Esophagus muscularis mucosa (tissue), 4 donors: ENCODE measurements around the gene PACSIN2. TPM values are rescaled to one million over a fixed set of nuclear protein-coding genes. Genes with fewer than 3 reads are reported as not detected.
"Not testable (repeated sequence)": the region's sequence is repeated elsewhere in the genome, so short reads cannot be mapped to it uniquely, and the experiment has no call there.

Experiments used
- DNase-seq: peaks from one replicate; pipeline ENCODE4 v3.0.0-alpha.2; 2017; ENCODE audit errors: extremely low spot score
- H3K27ac ChIP-seq, 4 donors: fragments of 200-600 bp; sonication (generic); replicated peaks in 1 of 4; 1 replicate in 3 of 4; 2 replicates in 1 of 4; pipeline ENCODE4 v1.5.1; 2016 to 2019; ENCODE audit warnings: mild to moderate bottlenecking in 1 of 4
- H3K27me3 ChIP-seq, 4 donors: fragments of 200-600 bp; sonication (generic); one replicate each; pipeline versions ENCODE4 v1.5.1 to v1.6.0; 2016 to 2019
- H3K36me3 ChIP-seq, 4 donors: fragments of 200-600 bp; sonication (generic); one replicate each; pipeline ENCODE4 v1.5.1; 2016 to 2019
- H3K4me1 ChIP-seq, 4 donors: fragments of 200-600 bp; sonication (generic); one replicate each; pipeline ENCODE4 v1.5.1; 2016 to 2019
- H3K4me3 ChIP-seq, 4 donors: fragments of 200-600 bp; sonication (generic); 1 replicate in 2 of 4; 2 replicates in 2 of 4; pipeline ENCODE4 v1.5.1; 2016 to 2019; ENCODE audit warnings: mild to moderate bottlenecking in 4 of 4, moderate library complexity in 1 of 4
- H3K9me3 ChIP-seq, 4 donors: fragments of 200-600 bp; sonication (generic); 1 replicate in 3 of 4; 2 replicates in 1 of 4; pipeline ENCODE4 v1.5.1; 2016 to 2019
- EP300 ChIP-seq: sonication (generic); formaldehyde crosslinking; IDR thresholded peaks from one replicate; pipeline ENCODE4 v1.6.1; 2017; ENCODE audit warnings: antibody characterized with exemption
- POLR2A ChIP-seq: fragments of 450-650 bp; IDR thresholded peaks from one replicate; pipeline ENCODE4 v1.6.1; 2017; ENCODE audit warnings: antibody characterized with exemption, moderate library complexity, mild to moderate bottlenecking, low read depth
- POLR2AphosphoS5 ChIP-seq, 2 donors: sonication (generic); formaldehyde crosslinking; IDR thresholded peaks; one replicate each; pipeline ENCODE4 v1.6.1; 2017; ENCODE audit warnings: antibody characterized with exemption in 2 of 2
- WGBS: methylation state at CpG from one replicate; pipeline ENCODE4 v1.1.5; 2018; 5-methylcytosine and 5-hydroxymethylcytosine counted together
- intact Hi-C: fragments of 100-400 bp; cut with DNase I; formaldehyde crosslinking; loops from one replicate; pipeline ENCODE4 v1.15.1; 2023
- total RNA-seq, 4 donors: library from RNA; depleted of rRNA; stranded (reverse); fragments of >200 nt; gene quantifications; one replicate each; pipeline versions ENCODE4 v1.1.0 to v1.2.1, GENCODE V29; 2016
- TF ChIP-seq, protein P1 (sequence below), 3 experiments: fragments of 200-600 bp in 2 of 3; fragments of 450-650 bp in 1 of 3; sonication (generic) in 2 of 3; IDR thresholded peaks; one replicate each; pipeline ENCODE4 v1.5.1; 2017 to 2019; ENCODE audit warnings: antibody characterized with exemption in 3 of 3, mild to moderate bottlenecking in 2 of 3, moderate library complexity in 1 of 3

The PACSIN2 gene
- total RNA-seq, 4 donors from 2014 or later = 91.1 to 147 (median 116) TPM

DNA sequence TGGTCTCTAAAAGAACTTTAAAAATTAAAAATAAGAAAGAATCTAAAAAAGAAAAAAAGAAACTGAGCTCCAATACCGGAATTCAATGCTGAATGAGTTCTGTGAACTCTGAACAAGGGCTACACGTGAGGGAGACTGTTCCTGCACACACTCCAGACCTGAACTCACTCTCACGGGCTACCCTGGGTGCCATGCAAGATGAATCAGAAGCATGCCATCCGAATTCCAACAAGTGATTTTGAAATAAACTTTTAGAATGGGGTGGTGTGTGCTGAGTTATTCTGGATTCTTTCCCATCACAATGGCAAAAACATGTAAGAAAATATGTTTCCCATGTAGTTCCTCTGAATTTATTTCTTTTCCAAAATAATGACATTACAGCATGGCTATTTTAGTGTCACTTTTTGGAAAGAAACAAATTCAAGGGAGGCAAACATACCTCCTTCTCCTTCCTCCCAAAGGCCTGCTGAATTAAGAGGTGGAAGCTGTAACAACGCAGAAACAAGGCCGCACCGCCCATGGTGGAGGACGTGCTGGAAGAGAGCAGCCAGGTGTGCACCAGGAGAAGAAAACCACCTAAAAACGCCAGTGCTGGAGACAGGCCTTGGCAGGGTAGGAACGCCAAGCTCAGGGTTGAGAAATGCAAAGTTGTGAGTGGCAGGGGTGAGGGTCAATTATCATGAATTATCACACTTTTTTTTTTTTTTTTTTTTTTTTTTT lies 94.7 kb downstream of the PACSIN2 start:
- Histone ChIP-seq H3K4me3 (no peak overlapping the region), H3K27ac (peak overlapping the region; percentile 62 to 80 (median 70)), H3K27me3 (no peaks in the 10 kb centered on the region), H3K36me3 (no peaks in the 10 kb centered on the region), H3K9me3 (no peaks in the 10 kb centered on the region), H3K4me1 (peaks cover 75 to 97% (median 92%) of the 10 kb centered on the region in 4 donors)
- TF ChIP-seq POLR2AphosphoS5 (IDR thresholded peaks at IDR 0.05) (peak; percentile 53 to 60), EP300 (no peak)
- WGBS = 70% methylated on average over 10 of the region's 10 CpGs
- DNase-seq = no peak
- intact Hi-C loops = no loop called here

DNA sequence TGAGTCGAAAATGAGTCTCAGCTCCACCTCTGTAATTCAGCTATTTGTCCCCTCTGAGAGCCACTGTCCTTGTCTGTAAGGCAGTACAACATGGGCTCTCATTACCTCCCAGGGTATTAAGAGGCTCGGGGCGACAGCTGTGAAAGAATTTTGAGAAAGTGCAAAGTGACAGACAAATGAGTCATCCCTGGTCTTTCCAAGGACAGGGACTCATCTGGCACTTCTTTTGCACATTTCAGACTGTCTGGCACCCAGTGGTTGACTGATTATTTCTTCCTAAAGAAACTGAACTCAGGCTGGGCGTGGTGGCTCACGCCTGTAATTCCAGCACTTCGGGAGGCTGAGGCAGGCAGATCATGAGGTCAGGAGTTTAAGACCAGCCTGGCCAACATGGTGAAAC lies 95.8 kb downstream of the PACSIN2 start:
- 43% methylated on average over 5 of the region's 6 CpGs for WGBS
- DNase-seq = no peak
- H3K4me1 ChIP-seq = peaks cover 73 to 97% (median 91%) of the 10 kb centered on the region in 4 donors

DNA sequence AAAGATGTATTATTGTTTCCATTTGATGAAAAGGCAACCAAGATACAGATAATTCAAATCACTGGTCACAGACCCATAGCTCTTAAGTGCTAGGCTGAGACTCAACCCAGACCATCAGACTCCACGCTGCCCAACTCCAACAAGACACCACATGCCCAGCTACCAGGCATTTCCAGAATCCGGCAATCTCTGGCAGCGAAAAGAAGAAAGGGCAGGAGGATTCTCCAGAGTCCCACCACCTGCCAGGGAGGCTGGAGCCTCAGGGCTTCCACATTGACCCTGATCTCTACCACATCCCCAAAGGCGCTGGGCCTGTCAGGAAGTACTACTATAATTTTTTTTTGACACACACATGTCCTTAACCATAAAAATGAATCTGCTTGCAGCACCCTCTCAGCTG lies 96.4 kb downstream of the PACSIN2 start:
- Histone ChIP-seq H3K4me1 (peaks cover 77 to 97% (median 89%) of the 10 kb centered on the region in 4 donors), H3K27me3 (no peaks in the 10 kb centered on the region), H3K9me3 (no peaks in the 10 kb centered on the region), H3K27ac (peak overlapping the region; percentile 62 to 80 (median 70)), H3K36me3 (no peaks in the 10 kb centered on the region), H3K4me3 (no peak overlapping the region)
- DNase-seq = no peak
- intact Hi-C loops = no loop called here
- WGBS = 83% methylated on average over 4 of the region's 4 CpGs
- TF ChIP-seq POLR2AphosphoS5 (IDR thresholded peaks at IDR 0.05) (no peak), POLR2A (no peak), EP300 (no peak)
- TF ChIP-seq, protein P1, sequence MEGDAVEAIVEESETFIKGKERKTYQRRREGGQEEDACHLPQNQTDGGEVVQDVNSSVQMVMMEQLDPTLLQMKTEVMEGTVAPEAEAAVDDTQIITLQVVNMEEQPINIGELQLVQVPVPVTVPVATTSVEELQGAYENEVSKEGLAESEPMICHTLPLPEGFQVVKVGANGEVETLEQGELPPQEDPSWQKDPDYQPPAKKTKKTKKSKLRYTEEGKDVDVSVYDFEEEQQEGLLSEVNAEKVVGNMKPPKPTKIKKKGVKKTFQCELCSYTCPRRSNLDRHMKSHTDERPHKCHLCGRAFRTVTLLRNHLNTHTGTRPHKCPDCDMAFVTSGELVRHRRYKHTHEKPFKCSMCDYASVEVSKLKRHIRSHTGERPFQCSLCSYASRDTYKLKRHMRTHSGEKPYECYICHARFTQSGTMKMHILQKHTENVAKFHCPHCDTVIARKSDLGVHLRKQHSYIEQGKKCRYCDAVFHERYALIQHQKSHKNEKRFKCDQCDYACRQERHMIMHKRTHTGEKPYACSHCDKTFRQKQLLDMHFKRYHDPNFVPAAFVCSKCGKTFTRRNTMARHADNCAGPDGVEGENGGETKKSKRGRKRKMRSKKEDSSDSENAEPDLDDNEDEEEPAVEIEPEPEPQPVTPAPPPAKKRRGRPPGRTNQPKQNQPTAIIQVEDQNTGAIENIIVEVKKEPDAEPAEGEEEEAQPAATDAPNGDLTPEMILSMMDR (IDR thresholded peaks at IDR 0.05) = no peak

More for the DNA sequence above, 95.8 kb downstream of the PACSIN2 start:
- Histone ChIP-seq H3K27me3 (no peaks in the 10 kb centered on the region), H3K9me3 (no peaks in the 10 kb centered on the region), H3K36me3 (no peaks in the 10 kb centered on the region), H3K4me3 (no peak overlapping the region), H3K27ac (peak overlapping the region; percentile 62 to 80 (median 70))
- intact Hi-C loops = no loop called here
- TF ChIP-seq, protein P1 (IDR thresholded peaks at IDR 0.05) = no peak
- TF ChIP-seq EP300 (no peak), POLR2AphosphoS5 (IDR thresholded peaks at IDR 0.05) (peak in 1 of 2 donors; percentile 12), POLR2A (no peak)

DNA sequence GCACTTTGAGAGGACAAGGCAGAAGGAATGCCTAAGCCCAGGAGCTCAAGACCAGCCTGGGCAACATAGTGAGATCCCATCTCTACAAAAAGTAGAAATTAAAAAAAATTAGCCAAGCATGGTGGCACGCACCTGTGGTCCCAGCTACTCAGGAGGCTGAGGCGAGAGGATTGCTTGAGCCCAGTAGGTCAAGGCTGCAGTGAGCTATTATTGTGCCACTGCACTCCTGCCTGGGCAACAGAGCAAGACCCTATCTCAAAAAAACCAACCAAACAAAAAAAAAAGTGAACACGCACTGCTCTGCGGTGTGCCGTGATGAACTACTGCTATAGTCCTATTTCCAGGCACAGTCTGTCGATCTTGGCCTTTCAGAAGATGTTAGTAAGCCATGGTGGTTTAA lies 97.6 kb downstream of the PACSIN2 start:
- DNase-seq, H3K27me3 ChIP-seq, H3K9me3 ChIP-seq, H3K27ac ChIP-seq, H3K36me3 ChIP-seq, intact Hi-C loops, H3K4me3 ChIP-seq: not testable (repeated sequence)
- 100% methylated on average over 6 of the region's 6 CpGs for WGBS
- peaks cover 72 to 95% (median 82%) of the 10 kb centered on the region in 4 donors for H3K4me1 ChIP-seq

DNA sequence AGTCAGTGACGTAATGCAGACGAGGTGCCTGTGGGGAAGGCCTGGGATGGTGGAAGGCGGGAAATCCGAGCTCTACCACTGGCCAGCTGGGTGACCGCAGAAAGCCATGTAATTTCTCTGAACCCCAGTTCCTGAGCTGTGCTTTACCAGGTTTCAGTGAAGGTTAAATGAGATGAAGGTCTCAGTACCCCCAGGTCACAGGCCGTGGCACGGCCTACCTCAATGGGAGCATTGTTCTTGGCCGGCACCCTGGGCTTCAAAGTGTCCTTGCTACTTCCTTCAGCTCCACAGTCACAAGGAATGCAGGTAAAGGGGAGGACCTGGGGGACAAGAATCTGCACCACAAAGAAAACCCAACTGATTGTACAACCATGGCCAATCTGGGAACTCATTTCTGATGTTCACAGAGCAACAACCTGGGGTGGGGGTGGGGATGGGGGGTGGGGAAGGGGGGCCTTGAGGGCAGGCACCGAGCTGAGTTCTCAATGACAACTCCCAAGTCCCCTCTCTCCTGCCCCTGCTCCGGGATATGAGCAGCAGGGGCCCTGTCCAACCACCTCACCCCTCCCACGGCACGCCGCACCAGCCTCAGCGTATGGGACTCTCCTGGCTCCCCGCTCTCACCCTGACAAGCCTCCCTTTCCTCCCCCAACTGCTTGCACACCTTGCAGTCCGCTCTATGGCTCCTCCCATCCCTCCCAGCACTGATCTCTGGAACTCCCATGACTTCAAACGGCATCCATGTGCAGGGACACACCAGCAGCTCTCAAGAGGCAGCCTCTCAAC lies 98.8 kb downstream of the PACSIN2 start:
- TF ChIP-seq, protein P1 (IDR thresholded peaks at IDR 0.05) = no peak
- TF ChIP-seq POLR2A (no peak), EP300 (no peak), POLR2AphosphoS5 (IDR thresholded peaks at IDR 0.05) (no peak)
- no peaks in the 10 kb centered on the region for H3K27me3 ChIP-seq
- H3K4me3 ChIP-seq = no peak overlapping the region
- H3K9me3 ChIP-seq = no peaks in the 10 kb centered on the region
- no peak overlapping the region for H3K27ac ChIP-seq
- H3K36me3 ChIP-seq = peaks cover 0 to 7% (median 3%) of the 10 kb centered on the region in 4 donors
- DNase-seq = no peak
- intact Hi-C loops = no loop called here
- peaks cover 68 to 93% (median 79%) of the 10 kb centered on the region in 4 donors for H3K4me1 ChIP-seq
- 92% methylated on average over 17 of the region's 17 CpGs for WGBS
